ENCODE measurements around the gene TMEM97.

TMEM97 gene

GRCh38 chr17:28370744-28371103, 51.7 kb downstream of the TMEM97 start:
- H3K4me3 ChIP-seq (ENCODE audit: low read length) = no peak overlapping the region; the same call in 1 of the 2 replicates
- no peak for TF ChIP-seq CTCF (conservative IDR thresholded peaks at IDR 0.05; ENCODE audit: low read length)
- no peak for DNase-seq (ENCODE audit: low read depth)

- H3K4me3 ChIP-seq (ENCODE audit: low read length) = peak within 1 kb of the TSS; percentile 70
- no peak for TF ChIP-seq CTCF (conservative IDR thresholded peaks at IDR 0.05; ENCODE audit: low read length)
- DNase-seq (ENCODE audit: low read depth) = peak; percentile 69
Observed at GRCh38 chr17:28371245-28372202, 52.5 kb downstream of the TMEM97 start, which contains the start of gene SARM1. TSS of gene SARM1 (plus strand) at chr17:28371694. CDS start at chr17:28372033, 339 bp downstream.

- H3K4me3 ChIP-seq (ENCODE audit: low read length) = peak overlapping the region; percentile 70
- TF ChIP-seq CTCF (conservative IDR thresholded peaks at IDR 0.05; ENCODE audit: low read length) = no peak
- peak; percentile 32 for DNase-seq (ENCODE audit: low read depth)
Observed at GRCh38 chr17:28372203-28372944, 53.4 kb downstream of the TMEM97 start.

- no peak for TF ChIP-seq CTCF (conservative IDR thresholded peaks at IDR 0.05; ENCODE audit: low read length)
- no peak for DNase-seq (ENCODE audit: low read depth)
- peak overlapping the region; percentile 70 for H3K4me3 ChIP-seq (ENCODE audit: low read length)
Observed at GRCh38 chr17:28372945-28373274, 53.9 kb downstream of the TMEM97 start.
